ENCODE results near the gene PHF13. TPM values are rescaled to one million over a fixed set of nuclear protein-coding genes. Genes with fewer than 3 reads are reported as not detected.

PHF13 gene
- total RNA-seq, 1 experiment from 2014 or later, result 55.8 TPM

GRCh38 chr1:6597777-6598131 is 15.8 kb upstream of the PHF13 start:
- peaks cover 16 to 18% of the 10 kb centered on the region in 2 experiments for H3K4me1 Mint-ChIP-seq
- H4K91ac ChIP-seq (ENCODE audit: insufficient read length, low read depth, low read length), result no peak overlapping the region
- no peak overlapping the region; a peak in 1 of 5 replicates for H3K4me3 Mint-ChIP-seq
- H2AFZ ChIP-seq (ENCODE audit: low read length), result no peak overlapping the region
- H3K9me3 Mint-ChIP-seq, result no peaks in the 10 kb centered on the region
- no peak overlapping the region for H3K23ac ChIP-seq (ENCODE audit: insufficient read length, low read depth, low read length)
- H3K36me3 Mint-ChIP-seq (ENCODE audit: insufficient read depth in 1 of 3, low read depth in 3 of 3), result peaks cover 23 to 71% (median 52%) of the 10 kb centered on the region in 3 experiments
- no peak overlapping the region for H3K56ac ChIP-seq (ENCODE audit: insufficient read length, low read depth, low read length)
- no peak overlapping the region for H2BK5ac ChIP-seq (ENCODE audit: insufficient read length, low read length)
- H2BK20ac ChIP-seq (ENCODE audit: low read depth, low read length, poor library complexity, severe bottlenecking), result no peak overlapping the region
- no peak overlapping the region for H2BK120ac ChIP-seq (ENCODE audit: low read depth, low read length, poor library complexity, severe bottlenecking)
- H3K27ac Mint-ChIP-seq, result no peak overlapping the region
- H3K18ac ChIP-seq (ENCODE audit: insufficient read length, low read depth, low read length), result no peak overlapping the region
- peaks cover 12% of the 10 kb centered on the region for H3K23me2 ChIP-seq (ENCODE audit: insufficient read length, low read depth, low read length, poor library complexity, severe bottlenecking)
- no peak overlapping the region for H3K9ac ChIP-seq (ENCODE audit: extremely low read depth, insufficient read length, low read length)
- H4K5ac ChIP-seq (ENCODE audit: insufficient read length, low read depth, low read length), result no peak overlapping the region
- no peaks in the 10 kb centered on the region for H3K9me3 ChIP-seq (ENCODE audit: control insufficient read depth, low read depth, low read length)
- H3K14ac ChIP-seq (ENCODE audit: insufficient read depth, low read length), result no peak overlapping the region
- TF ChIP-seq CTCF (conservative IDR thresholded peaks at IDR 0.05), result no peak
- no peaks in the 10 kb centered on the region for H3K27me3 Mint-ChIP-seq (ENCODE audit: low read depth)
- H4K8ac ChIP-seq (replicated peaks; ENCODE audit: insufficient read length, low read depth, low read length), result no peak overlapping the region
- DNase-seq, result no peak
- H3K79me2 ChIP-seq (ENCODE audit: insufficient read depth, low read length), result peaks cover 18% of the 10 kb centered on the region; the same call in 1 of the 2 replicates
- H3T11ph ChIP-seq (ENCODE audit: low read length), result no peak overlapping the region
- no peak overlapping the region for H2BK12ac ChIP-seq (ENCODE audit: insufficient read length, low read depth, low read length)
- WGBS (ENCODE audit: extremely low coverage, insufficient read length, low lambda C conversion rate), result no CpG with 5 or more reads among the region's 6 CpGs
- H4K20me1 ChIP-seq (ENCODE audit: control insufficient read depth, insufficient read depth, insufficient read length), result peaks cover 2% of the 10 kb centered on the region
- H3K4me2 ChIP-seq (ENCODE audit: insufficient read depth, insufficient read length, low read length), result no peak overlapping the region
- no peak overlapping the region for H2BK15ac ChIP-seq (ENCODE audit: low read depth, low read length)
- no peaks in the 10 kb centered on the region for H3K79me1 ChIP-seq (ENCODE audit: insufficient read depth, low read depth, low read length, poor library complexity, severe bottlenecking)
- H2AK5ac ChIP-seq (ENCODE audit: insufficient read length, low read length), result no peak overlapping the region
- H3K4ac ChIP-seq (ENCODE audit: low read depth, low read length), result no peak overlapping the region
- no peaks in the 10 kb centered on the region for H3K4me1 ChIP-seq (ENCODE audit: insufficient read depth, low read length)
- no peak overlapping the region for H3K27ac ChIP-seq (ENCODE audit: insufficient read length, low read depth, low read length)
- no peaks in the 10 kb centered on the region for H3K27me3 ChIP-seq (ENCODE audit: insufficient read depth, low read length)
